A673 (cell line): Measurements from ENCODE around the gene PAQR8. TPM values are rescaled to one million over a fixed set of nuclear protein-coding genes. Genes with fewer than 3 reads are reported as not detected.

Experiments used
- BruUV-seq: library from RNA; stranded (reverse); fragments of 400-500 nt; replicated peaks from 2 replicates; lab custom pipeline; 2021; lab: Mats Ljungman, UMichigan
- CTCF ChIA-PET: fragments of 300-600 bp; sonication (Branson Sonifier 250); formaldehyde crosslinking; loops from one replicate; lab custom pipeline; 2022; ENCODE audit warnings: antibody characterized with exemption; lab: Charles Lee
- POLR2A ChIA-PET: fragments of 300-600 bp; sonication (Branson Sonifier 250); formaldehyde crosslinking; loops from one replicate; lab custom pipeline; 2022; ENCODE audit warnings: antibody characterized with exemption; ENCODE audit not compliant: low non-redundant PET; lab: Charles Lee
- DNase-seq: peaks from one replicate; pipeline ENCODE4 v3.0.0-alpha.2; 2015; ENCODE audit warnings: low spot score
- H3K27ac ChIP-seq: fragments of 200-600 bp; sonication (generic); 2 replicates; pipeline ENCODE4 v1.5.1; 2016; ENCODE audit warnings: mixed run types, low read depth, mild to moderate bottlenecking, mixed read lengths, antibody characterized with exemption, low read length; ENCODE audit not compliant: poor library complexity, severe bottlenecking
- H3K27me3 ChIP-seq: fragments of 200-600 bp; sonication (generic); replicated peaks from 2 replicates; pipeline ENCODE4 v1.6.1; 2017; ENCODE audit warnings: mixed run types, low read depth, mild to moderate bottlenecking, mixed read lengths, antibody characterized with exemption, low read length; ENCODE audit not compliant: insufficient read depth, poor library complexity
- H3K36me3 ChIP-seq: fragments of 200-600 bp; sonication (generic); 2 replicates; pipeline ENCODE4 v1.6.1; 2016; ENCODE audit warnings: mixed run types, mild to moderate bottlenecking, mixed read lengths, antibody characterized with exemption, low read length; ENCODE audit not compliant: insufficient read depth, poor library complexity, severe bottlenecking
- H3K4me1 ChIP-seq: fragments of 200-600 bp; sonication (generic); 2 replicates; pipeline ENCODE4 v1.6.1; 2017; ENCODE audit warnings: mixed run types, mild to moderate bottlenecking, mixed read lengths, antibody characterized with exemption, low read length; ENCODE audit not compliant: insufficient read depth, poor library complexity, severe bottlenecking
- H3K4me3 ChIP-seq: fragments of 200-600 bp; sonication (generic); 2 replicates; pipeline ENCODE4 v1.5.1; 2016; ENCODE audit warnings: low read depth, mixed run types, mild to moderate bottlenecking, mixed read lengths, low read length; ENCODE audit not compliant: poor library complexity, severe bottlenecking
- H3K9me3 ChIP-seq: fragments of 200-600 bp; sonication (generic); 2 replicates; pipeline ENCODE4 v1.6.1; 2016; ENCODE audit warnings: mixed run types, low read depth, mild to moderate bottlenecking, mixed read lengths, antibody characterized with exemption, low read length; ENCODE audit not compliant: poor library complexity, severe bottlenecking
- CTCF ChIP-seq: fragments of 300-800, 200-600 bp; sonication (generic); conservative IDR thresholded peaks from 2 replicates; pipeline ENCODE4 v1.5.1; 2017; ENCODE audit warnings: low read depth, mild to moderate bottlenecking, antibody characterized with exemption, low read length, moderate library complexity, mixed read lengths
- EZH2 ChIP-seq: fragments of 200-600 bp; sonication (generic); IDR thresholded peaks from 2 replicates; pipeline ENCODE4 v1.6.1; 2017; ENCODE audit warnings: borderline replicate concordance, low read depth, mild to moderate bottlenecking, mixed read lengths, antibody characterized with exemption, low read length; ENCODE audit not compliant: poor library complexity, severe bottlenecking
- intact Hi-C: fragments of 100-400 bp; cut with micrococcal nuclease; formaldehyde crosslinking; loops from one replicate; pipeline ENCODE4 v1.10.0; 2022; ENCODE audit not compliant: unreplicated experiment
- total RNA-seq: library from RNA; stranded (reverse); gene quantifications from 2 replicates; pipeline ENCODE4 v1.2.3, GENCODE V29; 2021

PAQR8 gene
- total RNA-seq, 1 experiment from 2014 or later: 1.5 TPM

GRCh38 chr6:52351879-52352238 lies 10.1 kb upstream of the PAQR8 start:
- Histone ChIP-seq H3K27ac (no peak overlapping the region), H3K27me3 (no peaks in the 10 kb centered on the region), H3K4me1 (peaks cover 6% of the 10 kb centered on the region), H3K4me3 (no peak overlapping the region), H3K9me3 (no peaks in the 10 kb centered on the region), H3K36me3 (no peaks in the 10 kb centered on the region)
- intact Hi-C loops: no loop called here
- BruUV-seq: no TSS peak
- CTCF ChIA-PET: no interaction called here
- POLR2A ChIA-PET: no interaction called here
- TF ChIP-seq EZH2: no peak
- TF ChIP-seq CTCF: no peak
- DNase-seq: no peak

GRCh38 chr6:52352239-52353018 lies 9.5 kb upstream of the PAQR8 start:
- Histone ChIP-seq H3K36me3 (no peaks in the 10 kb centered on the region), H3K27ac (no peak overlapping the region), H3K27me3 (no peaks in the 10 kb centered on the region), H3K4me3 (no peak overlapping the region), H3K4me1 (peaks cover 6% of the 10 kb centered on the region), H3K9me3 (no peaks in the 10 kb centered on the region)
- DNase-seq: peak; percentile 85
- CTCF ChIA-PET: no interaction called here
- intact Hi-C loops: no loop called here
- no TSS peak for BruUV-seq
- POLR2A ChIA-PET: no interaction called here
- TF ChIP-seq EZH2: no peak
- TF ChIP-seq CTCF: no peak

GRCh38 chr6:52356017-52356416 lies 5.9 kb upstream of the PAQR8 start:
- no peak for TF ChIP-seq EZH2
- no peak for TF ChIP-seq CTCF
- Histone ChIP-seq H3K9me3 (no peaks in the 10 kb centered on the region), H3K27me3 (no peaks in the 10 kb centered on the region), H3K4me1 (peaks cover 6% of the 10 kb centered on the region), H3K27ac (no peak overlapping the region), H3K36me3 (no peaks in the 10 kb centered on the region), H3K4me3 (no peak overlapping the region)
- ChIA-PET CTCF (no interaction called here), POLR2A (no interaction called here)
- intact Hi-C loops: no loop called here
- DNase-seq: no peak
- BruUV-seq: no TSS peak
